OCI-LY7 (cell line): ENCODE data around the gene AMPH. TPM values are rescaled to one million over a fixed set of nuclear protein-coding genes. Genes with fewer than 3 reads are reported as not detected.

Source experiments
- BruUV-seq: library from RNA; stranded (reverse); fragments of 400-500 nt; replicated peaks from 2 replicates; lab custom pipeline; 2021; lab: Mats Ljungman, UMichigan
- CTCF ChIA-PET: fragments of 300-600 bp; sonication (Branson Sonifier 250); formaldehyde crosslinking; loops from one replicate; lab custom pipeline; 2022; ENCODE audit warnings: antibody characterized with exemption; ENCODE audit not compliant: unreplicated experiment; lab: Charles Lee
- POLR2A ChIA-PET: fragments of 300-600 bp; sonication (Branson Sonifier 250); formaldehyde crosslinking; loops from one replicate; lab custom pipeline; 2022; ENCODE audit warnings: antibody characterized with exemption; lab: Charles Lee
- DNase-seq: peaks from one replicate; pipeline ENCODE4 v3.0.0-alpha.2; 2015; ENCODE audit warnings: low spot score
- H2AFZ ChIP-seq: fragments of 200-600 bp; sonication (generic), shearing (Covaris generic); 2 replicates; pipeline ENCODE4 v1.6.1; 2014; ENCODE audit warnings: mild to moderate bottlenecking, antibody characterized with exemption, low read length, moderate library complexity
- H3K27ac ChIP-seq: fragments of 200-600 bp; sonication (generic); 2 replicates; pipeline ENCODE4 v1.5.1; 2014; ENCODE audit warnings: mixed run types, low read depth, mild to moderate bottlenecking, moderate library complexity, low read length, inconsistent platforms; ENCODE audit not compliant: poor library complexity, severe bottlenecking
- H3K36me3 ChIP-seq: fragments of 200-600 bp; sonication (generic); 2 replicates; pipeline ENCODE4 v1.6.1; 2014; ENCODE audit warnings: mild to moderate bottlenecking, antibody characterized with exemption, low read length, moderate library complexity, mixed read lengths; ENCODE audit not compliant: insufficient read depth
- H3K4me1 ChIP-seq: fragments of 200-600 bp; sonication (generic); 2 replicates; pipeline ENCODE4 v1.5.1; 2014; ENCODE audit warnings: mild to moderate bottlenecking, low read length; ENCODE audit not compliant: insufficient read depth, poor library complexity, severe bottlenecking
- H3K4me2 ChIP-seq: fragments of 200-600 bp; sonication (generic); 2 replicates; pipeline ENCODE4 v1.6.1; 2014; ENCODE audit warnings: mild to moderate bottlenecking, low read length
- H3K4me3 ChIP-seq: fragments of 200-600 bp; sonication (generic); 2 replicates; pipeline ENCODE4 v1.5.1; 2014; ENCODE audit warnings: mild to moderate bottlenecking, low read depth, low read length; ENCODE audit not compliant: poor library complexity, severe bottlenecking
- H3K79me2 ChIP-seq: fragments of 200-600 bp; sonication (generic); 2 replicates; pipeline ENCODE4 v1.6.1; 2016; ENCODE audit warnings: low read depth, mild to moderate bottlenecking, low read length, moderate library complexity, mixed read lengths; ENCODE audit not compliant: insufficient read depth
- H3K9me2 ChIP-seq: fragments of 200-600 bp; sonication (generic); 2 replicates; pipeline ENCODE4 v1.6.1; 2016; ENCODE audit warnings: mild to moderate bottlenecking, low read length, mixed read lengths; ENCODE audit not compliant: insufficient read depth
- H3K9me3 ChIP-seq: fragments of 200-600 bp; sonication (generic); 2 replicates; pipeline ENCODE4 v1.6.1; 2014; ENCODE audit warnings: mild to moderate bottlenecking, mixed run types, low read length, mixed read lengths
- H4K20me1 ChIP-seq: fragments of 200-600 bp; sonication (generic); 2 replicates; pipeline ENCODE4 v1.6.1; 2014; ENCODE audit warnings: mild to moderate bottlenecking, antibody characterized with exemption, low read length, moderate library complexity, mixed read lengths; ENCODE audit not compliant: insufficient read depth
- EZH2phosphoT487 ChIP-seq: fragments of 200-600 bp; sonication (generic); IDR thresholded peaks from 2 replicates; pipeline ENCODE4 v1.6.1; 2018; ENCODE audit warnings: low read depth, borderline replicate concordance, mild to moderate bottlenecking, mixed run types, antibody characterized with exemption, low read length, moderate library complexity, mixed read lengths
- intact Hi-C: fragments of 100-400 bp; cut with micrococcal nuclease; formaldehyde crosslinking; loops from one replicate; pipeline ENCODE4 v1.10.0; 2022; ENCODE audit not compliant: unreplicated experiment
- total RNA-seq, 2 experiments: library from RNA; depleted of rRNA in 1 of 2; stranded (reverse); fragments of >200 nt in 1 of 2; shearing (Covaris generic) in 1 of 2; gene quantifications; 2 replicates each; pipeline ENCODE4 v1.2.3, GENCODE V29; 2014 to 2022
- TF ChIP-seq, protein P1 (sequence below): fragments of 200-600 bp; sonication (generic); conservative IDR thresholded peaks from 2 replicates; pipeline ENCODE4 v1.5.1; 2014; ENCODE audit warnings: mild to moderate bottlenecking, antibody characterized with exemption, low read length, moderate library complexity, mixed read lengths

AMPH gene
- total RNA-seq, 2 experiments from 2014 or later, result not detected

GRCh38 chr7:38482521-38482920 lies 148.7 kb downstream of the AMPH start:
- Histone ChIP-seq H3K36me3 (no peaks in the 10 kb centered on the region), H3K4me3 (no peak overlapping the region), H3K4me1 (no peaks in the 10 kb centered on the region), H3K9me2 (no peaks in the 10 kb centered on the region), H3K79me2 (no peaks in the 10 kb centered on the region), H4K20me1 (no peaks in the 10 kb centered on the region), H3K9me3 (no peaks in the 10 kb centered on the region), H3K27ac (no peak overlapping the region), H2AFZ (no peak overlapping the region), H3K4me2 (no peak overlapping the region)
- BruUV-seq, result no TSS peak
- ChIA-PET POLR2A (interaction anchor here (0.5 to 0.6 kb wide), 2 partner anchors 110 to 891 kb away, joined by 3 to 7 read pairs; no protein-coding TSS in a partner anchor), CTCF (no interaction called here)
- no peak for DNase-seq
- intact Hi-C loops, result no loop called here
- TF ChIP-seq EZH2phosphoT487, result no peak
- TF ChIP-seq, protein P1, sequence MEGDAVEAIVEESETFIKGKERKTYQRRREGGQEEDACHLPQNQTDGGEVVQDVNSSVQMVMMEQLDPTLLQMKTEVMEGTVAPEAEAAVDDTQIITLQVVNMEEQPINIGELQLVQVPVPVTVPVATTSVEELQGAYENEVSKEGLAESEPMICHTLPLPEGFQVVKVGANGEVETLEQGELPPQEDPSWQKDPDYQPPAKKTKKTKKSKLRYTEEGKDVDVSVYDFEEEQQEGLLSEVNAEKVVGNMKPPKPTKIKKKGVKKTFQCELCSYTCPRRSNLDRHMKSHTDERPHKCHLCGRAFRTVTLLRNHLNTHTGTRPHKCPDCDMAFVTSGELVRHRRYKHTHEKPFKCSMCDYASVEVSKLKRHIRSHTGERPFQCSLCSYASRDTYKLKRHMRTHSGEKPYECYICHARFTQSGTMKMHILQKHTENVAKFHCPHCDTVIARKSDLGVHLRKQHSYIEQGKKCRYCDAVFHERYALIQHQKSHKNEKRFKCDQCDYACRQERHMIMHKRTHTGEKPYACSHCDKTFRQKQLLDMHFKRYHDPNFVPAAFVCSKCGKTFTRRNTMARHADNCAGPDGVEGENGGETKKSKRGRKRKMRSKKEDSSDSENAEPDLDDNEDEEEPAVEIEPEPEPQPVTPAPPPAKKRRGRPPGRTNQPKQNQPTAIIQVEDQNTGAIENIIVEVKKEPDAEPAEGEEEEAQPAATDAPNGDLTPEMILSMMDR, result no peak

DNA sequence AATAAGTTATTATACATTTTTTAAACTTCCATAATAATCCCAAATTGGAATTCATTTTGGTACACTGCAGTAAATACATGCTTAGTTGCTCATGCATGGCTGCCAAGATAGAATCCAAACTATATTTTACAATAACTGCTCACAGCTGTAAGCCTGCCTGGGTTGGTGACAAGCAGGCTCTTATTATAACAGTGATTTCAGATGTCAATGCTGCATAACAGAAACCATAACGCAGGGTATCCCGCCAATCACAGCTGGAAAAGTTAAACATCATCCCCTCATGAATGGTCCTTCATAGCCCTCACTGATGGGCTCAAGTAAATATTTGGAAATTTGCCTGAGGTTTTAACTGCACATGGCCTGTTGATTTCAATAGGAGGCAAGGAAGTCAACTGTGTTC lies 149.8 kb downstream of the AMPH start:
- Histone ChIP-seq H4K20me1 (no peaks in the 10 kb centered on the region), H3K4me2 (no peak overlapping the region), H3K4me1 (no peaks in the 10 kb centered on the region), H3K27ac (no peak overlapping the region), H3K9me3 (no peaks in the 10 kb centered on the region), H3K9me2 (no peaks in the 10 kb centered on the region), H3K36me3 (no peaks in the 10 kb centered on the region), H3K4me3 (no peak overlapping the region), H2AFZ (no peak overlapping the region), H3K79me2 (no peaks in the 10 kb centered on the region)
- intact Hi-C loops, result no loop called here
- no peak for DNase-seq
- no TSS peak for BruUV-seq
- ChIA-PET POLR2A (interaction anchor here (0.6 to 0.8 kb wide), 4 partner anchors 8 to 774 kb away, joined by 3 to 5 read pairs (median 3); no protein-coding TSS in a partner anchor), CTCF (no interaction called here)
- TF ChIP-seq EZH2phosphoT487, result no peak
- TF ChIP-seq, protein P1, result no peak

GRCh38 chr7:38478404-38478803 lies 152.8 kb downstream of the AMPH start:
- Histone ChIP-seq H4K20me1 (no peaks in the 10 kb centered on the region), H3K4me3 (no peak overlapping the region), H3K79me2 (no peaks in the 10 kb centered on the region), H3K9me3 (no peaks in the 10 kb centered on the region), H3K4me1 (no peaks in the 10 kb centered on the region), H3K36me3 (no peaks in the 10 kb centered on the region), H2AFZ (no peak overlapping the region), H3K4me2 (no peak overlapping the region), H3K9me2 (no peaks in the 10 kb centered on the region), H3K27ac (no peak overlapping the region)
- TF ChIP-seq EZH2phosphoT487, result no peak
- TF ChIP-seq, protein P1, result no peak
- DNase-seq, result no peak
- ChIA-PET POLR2A (no interaction called here), CTCF (no interaction called here)
- intact Hi-C loops, result no loop called here
- no TSS peak for BruUV-seq
